ENCODE data around the gene NPAP1.
"Not testable (repeated sequence)": the region's sequence is repeated elsewhere in the genome, so short reads cannot be mapped to it uniquely, and the experiment has no call there.

DNA sequence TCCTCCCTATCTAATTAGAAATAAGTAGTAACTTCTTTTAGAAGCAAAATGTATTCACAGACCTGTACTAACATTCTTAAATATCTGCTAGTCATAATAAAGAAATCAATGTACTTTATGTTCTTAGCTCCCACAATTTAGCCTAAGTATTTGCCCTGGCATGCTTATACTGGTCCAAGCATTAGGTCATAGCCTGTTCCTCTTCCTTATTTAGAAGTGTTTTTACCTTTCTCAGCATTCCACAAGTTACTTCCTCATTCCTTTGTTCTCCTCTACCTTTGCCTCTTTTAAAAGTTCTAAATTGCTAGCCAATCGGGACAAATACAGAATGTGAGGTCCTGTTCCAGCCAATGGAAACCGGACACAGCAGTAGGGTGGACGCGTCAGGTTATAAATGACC, 7.3 kb downstream of the NPAP1 start:
- not testable (repeated sequence) for TF ChIP-seq CREB1 (IDR thresholded peaks at IDR 0.05); CREB1 (CRISPR knock-in tag; IDR thresholded peaks at IDR 0.05); POLR2A (IDR thresholded peaks at IDR 0.05; ENCODE audit: insufficient read depth in 1 of 2, low read depth in 2 of 2, low read length in 2 of 2); EP300 (IDR thresholded peaks at IDR 0.05; ENCODE audit: low read depth in 2 of 2, low read length in 2 of 2); EP300 (CRISPR knock-in tag; IDR thresholded peaks at IDR 0.05; ENCODE audit: borderline replicate concordance); NPAS2 (CRISPR knock-in tag; IDR thresholded peaks at IDR 0.05; ENCODE audit: borderline replicate concordance); ZNF788 (CRISPR knock-in tag; IDR thresholded peaks at IDR 0.05; ENCODE audit: borderline replicate concordance); ZNF274 (CRISPR knock-in tag; IDR thresholded peaks at IDR 0.05); ZNF644 (CRISPR knock-in tag; IDR thresholded peaks at IDR 0.05; ENCODE audit: low read depth); MAZ (IDR thresholded peaks at IDR 0.05; ENCODE audit: borderline replicate concordance, low read depth, low read length); MAZ (CRISPR knock-in tag; IDR thresholded peaks at IDR 0.05; ENCODE audit: low read depth); ZNF251 (CRISPR knock-in tag; IDR thresholded peaks at IDR 0.05); HNRNPL (IDR thresholded peaks at IDR 0.05; ENCODE audit: low read depth, low read length)
- TF ChIP-seq, protein P1, sequence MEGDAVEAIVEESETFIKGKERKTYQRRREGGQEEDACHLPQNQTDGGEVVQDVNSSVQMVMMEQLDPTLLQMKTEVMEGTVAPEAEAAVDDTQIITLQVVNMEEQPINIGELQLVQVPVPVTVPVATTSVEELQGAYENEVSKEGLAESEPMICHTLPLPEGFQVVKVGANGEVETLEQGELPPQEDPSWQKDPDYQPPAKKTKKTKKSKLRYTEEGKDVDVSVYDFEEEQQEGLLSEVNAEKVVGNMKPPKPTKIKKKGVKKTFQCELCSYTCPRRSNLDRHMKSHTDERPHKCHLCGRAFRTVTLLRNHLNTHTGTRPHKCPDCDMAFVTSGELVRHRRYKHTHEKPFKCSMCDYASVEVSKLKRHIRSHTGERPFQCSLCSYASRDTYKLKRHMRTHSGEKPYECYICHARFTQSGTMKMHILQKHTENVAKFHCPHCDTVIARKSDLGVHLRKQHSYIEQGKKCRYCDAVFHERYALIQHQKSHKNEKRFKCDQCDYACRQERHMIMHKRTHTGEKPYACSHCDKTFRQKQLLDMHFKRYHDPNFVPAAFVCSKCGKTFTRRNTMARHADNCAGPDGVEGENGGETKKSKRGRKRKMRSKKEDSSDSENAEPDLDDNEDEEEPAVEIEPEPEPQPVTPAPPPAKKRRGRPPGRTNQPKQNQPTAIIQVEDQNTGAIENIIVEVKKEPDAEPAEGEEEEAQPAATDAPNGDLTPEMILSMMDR (CRISPR knock-in tag; IDR thresholded peaks at IDR 0.05): not testable (repeated sequence)
